Endothelial cell of umbilical vein (primary cell): ENCODE measurements around the gene NPTN. TPM values are rescaled to one million over a fixed set of nuclear protein-coding genes. Genes with fewer than 3 reads are reported as not detected.

ENCODE experiments used
- BruUV-seq: library from RNA; stranded (reverse); fragments of 400-500 nt; replicated peaks from 2 replicates; lab custom pipeline; 2021; lab: Mats Ljungman, UMichigan
- CTCF ChIA-PET: fragments of 300-600, 350-600 bp; sonication (Branson Sonifier 250); formaldehyde crosslinking; loops from one replicate; lab custom pipeline; 2021; ENCODE audit warnings: antibody characterized with exemption, inconsistent platforms; lab: Charles Lee
- POLR2A ChIA-PET: fragments of 300-600, 350-600 bp; sonication (Branson Sonifier 250); formaldehyde crosslinking; loops from one replicate; lab custom pipeline; 2021; ENCODE audit warnings: antibody characterized with exemption, inconsistent platforms; lab: Charles Lee
- DNase-seq: peaks from one replicate; pipeline ENCODE4 v3.0.0-alpha.2; 2011; ENCODE audit warnings: low read depth, low spot score
- FAIRE-seq: peaks from 2 replicates; lab custom pipeline; 2011; peaks lifted over from hg19 to GRCh38; lab: Jason Lieb, UNC
- H2AFZ ChIP-seq: 2 replicates; pipeline ENCODE4 v1.6.0; 2012; ENCODE audit warnings: low read depth, low read length, control low read depth, inconsistent platforms
- H3K27ac ChIP-seq: 2 replicates; pipeline ENCODE4 v1.5.1; 2011; ENCODE audit warnings: low read depth, mild to moderate bottlenecking, control low read depth, low read length, moderate library complexity; ENCODE audit not compliant: insufficient read depth
- H3K27me3 ChIP-seq, 2 experiments: 2 replicates each; pipeline versions ENCODE4 v1.6.0 to v1.6.1; 2011; ENCODE audit warnings: low read length in 2 of 2, mixed read lengths in 1 of 2; ENCODE audit not compliant: control insufficient read depth in 2 of 2, insufficient read depth in 2 of 2
- H3K36me3 ChIP-seq, 2 experiments: 2 replicates in 1 of 2; 3 replicates in 1 of 2; pipeline ENCODE4 v1.5.1; 2011; ENCODE audit warnings: low read length in 2 of 2, mild to moderate bottlenecking in 1 of 2, moderate library complexity in 1 of 2; ENCODE audit not compliant: control insufficient read depth in 2 of 2, insufficient read depth in 2 of 2; ENCODE audit errors: extremely low read depth in 1 of 2
- H3K4me1 ChIP-seq: 3 replicates; pipeline ENCODE4 v1.5.1; 2011; ENCODE audit warnings: mild to moderate bottlenecking, low read length; ENCODE audit not compliant: control insufficient read depth, insufficient read depth; ENCODE audit errors: extremely low read depth
- H3K4me2 ChIP-seq: 2 replicates; pipeline ENCODE4 v1.6.1; 2011; ENCODE audit warnings: low read length, control low read depth, mixed read lengths; ENCODE audit not compliant: insufficient read depth
- H3K4me3 ChIP-seq, 3 experiments: fragments of 200-600 bp in 1 of 3; sonication (generic), shearing (Covaris generic) in 1 of 3; replicated peaks in 1 of 3; 2 replicates each; pipeline ENCODE4 v1.5.1; 2011 to 2016; ENCODE audit warnings: control low read depth in 3 of 3, low read length in 3 of 3, mild to moderate bottlenecking in 2 of 3, inconsistent platforms in 1 of 3, low read depth in 1 of 3, moderate library complexity in 1 of 3; ENCODE audit not compliant: insufficient read depth in 1 of 3
- H3K79me2 ChIP-seq: 2 replicates; pipeline ENCODE4 v1.6.0; 2012; ENCODE audit warnings: low read length, inconsistent platforms; ENCODE audit not compliant: control insufficient read depth, insufficient read depth
- H3K9ac ChIP-seq: replicated peaks from 2 replicates; pipeline ENCODE3; 2011; ENCODE audit warnings: low read length, control low read depth; ENCODE audit not compliant: insufficient read depth; ENCODE audit errors: extremely low read depth
- H3K9me1 ChIP-seq: replicated peaks from 3 replicates; pipeline ENCODE4 v1.6.0; 2011; ENCODE audit warnings: mild to moderate bottlenecking, low read length; ENCODE audit not compliant: control insufficient read depth, insufficient read depth; ENCODE audit errors: extremely low read depth
- H3K9me3 ChIP-seq: replicated peaks from 2 replicates; pipeline ENCODE4 v1.5.1; 2012; ENCODE audit warnings: low read length, inconsistent platforms; ENCODE audit not compliant: control insufficient read depth, insufficient read depth
- H4K20me1 ChIP-seq: replicated peaks from 2 replicates; pipeline ENCODE3; 2011; ENCODE audit warnings: mild to moderate bottlenecking, low read length; ENCODE audit not compliant: control insufficient read depth, insufficient read depth; ENCODE audit errors: extremely low read depth
- CTCF ChIP-seq, 2 donors: IDR thresholded peaks; 1 replicate in 1 of 2; 2 replicates in 1 of 2; pipeline ENCODE4 v1.5.1; 2011; ENCODE audit warnings: low read length in 2 of 2, mild to moderate bottlenecking in 2 of 2, moderate library complexity in 2 of 2, control low read depth in 1 of 2, inconsistent platforms in 1 of 2, low read depth in 1 of 2; ENCODE audit not compliant: insufficient read depth in 1 of 2; ENCODE audit errors: extremely low read depth in 1 of 2
- EZH2 ChIP-seq: IDR thresholded peaks from 2 replicates; pipeline ENCODE4 v1.6.1; 2012; ENCODE audit warnings: borderline replicate concordance, low read depth, mild to moderate bottlenecking, moderate library complexity, low read length, inconsistent platforms; ENCODE audit not compliant: severe bottlenecking
- FOS ChIP-seq: IDR thresholded peaks from 2 replicates; pipeline ENCODE4 v1.6.1; 2011; ENCODE audit warnings: mild to moderate bottlenecking, low read length, moderate library complexity, borderline replicate concordance; ENCODE audit not compliant: insufficient read depth
- GATA2 ChIP-seq: IDR thresholded peaks from 2 replicates; pipeline ENCODE4 v1.7.0; 2011; ENCODE audit warnings: low read depth, mild to moderate bottlenecking, moderate library complexity, mixed read lengths, low read length; ENCODE audit not compliant: insufficient read length, insufficient read depth
- JUN ChIP-seq: IDR thresholded peaks from 2 replicates; pipeline ENCODE4 v1.6.1; 2011; ENCODE audit warnings: borderline replicate concordance, low read depth; ENCODE audit not compliant: insufficient read length, insufficient read depth
- MAX ChIP-seq: IDR thresholded peaks from 2 replicates; pipeline ENCODE4 v1.6.1; 2011; ENCODE audit not compliant: insufficient read depth, insufficient read length
- MYC ChIP-seq: IDR thresholded peaks from one replicate; pipeline ENCODE4 v1.6.1; 2011; ENCODE audit warnings: mild to moderate bottlenecking, low read depth, low read length
- POLR2A ChIP-seq: IDR thresholded peaks from 2 replicates; pipeline ENCODE4 v1.6.1; 2012; ENCODE audit warnings: low read depth, mild to moderate bottlenecking, control low read depth, low read length
- POLR2AphosphoS5 ChIP-seq: IDR thresholded peaks from 2 replicates; pipeline ENCODE4 v1.6.1; 2012; ENCODE audit warnings: low read depth, mild to moderate bottlenecking, control low read depth, low read length, moderate library complexity; ENCODE audit not compliant: insufficient read depth
- dilution Hi-C: fragments of 300-500 bp; cut with MboI; formaldehyde crosslinking; loops from one replicate; pipeline ENCODE4 v1.15.0; 2019; ENCODE audit warnings: low sequenced_read_pairs; ENCODE audit not compliant: extremely low pct_ligation_motif_present
- intact Hi-C: fragments of 100-400 bp; cut with micrococcal nuclease; formaldehyde crosslinking; loops from one replicate; pipeline ENCODE4 v1.10.0; 2022
- polyA plus RNA-seq, 4 experiments: library from polyadenylated mRNA; depleted of rRNA in 3 of 4; stranded (reverse) in 3 of 4; unstranded in 1 of 4; fragments of >200 nt; gene quantifications; 2 replicates each; pipeline versions ENCODE4 v1.2.1 to v1.2.3, GENCODE V29; 2011 to 2012; ENCODE audit warnings: missing spikeins in 1 of 4
- total RNA-seq: library from RNA; stranded (reverse); gene quantifications from 2 replicates; pipeline ENCODE4 v1.2.3, GENCODE V29; 2021

The NPTN gene
- total and polyA plus RNA-seq, 2 donors (not counting 3 experiments of a cell fraction or from before 2014, with no cell fraction given) = 77.4 to 81.3 TPM

- Histone ChIP-seq H3K27ac (no peak overlapping the region), H3K4me3 (no peak overlapping the region), H2AFZ (no peak overlapping the region), H3K79me2 (peaks cover 84% of the 10 kb centered on the region), H3K27me3 (no peaks in the 10 kb centered on the region), H3K9me1 (no peaks in the 10 kb centered on the region), H3K36me3 (no peaks in the 10 kb centered on the region), H3K4me2 (no peak overlapping the region), H3K9ac (no peak overlapping the region), H3K9me3 (no peaks in the 10 kb centered on the region), H4K20me1 (peaks cover 13% of the 10 kb centered on the region), H3K4me1 (peaks cover 39% of the 10 kb centered on the region)
- dilution Hi-C loops = no loop called here
- DNase-seq (no peak), FAIRE-seq (no peak)
- BruUV-seq = no TSS peak
- ChIA-PET CTCF (interaction anchor here (2.9 kb wide), 1 partner anchor 32 kb away, joined by 16 read pairs; no protein-coding TSS in a partner anchor), POLR2A (no interaction called here)
- no peak for TF ChIP-seq GATA2
- no peak for TF ChIP-seq CTCF (IDR thresholded peaks at IDR 0.05; ENCODE audit: extremely low read depth in 1 of 2, insufficient read depth in 1 of 2, low read depth in 1 of 2, low read length in 2 of 2)
- TF ChIP-seq MYC = no peak
- no peak for TF ChIP-seq EZH2
- TF ChIP-seq FOS = no peak
- no peak for TF ChIP-seq POLR2A
- no peak for TF ChIP-seq MAX
- TF ChIP-seq POLR2AphosphoS5 = no peak
- TF ChIP-seq JUN = no peak
- intact Hi-C loops = no loop called here
Observed at GRCh38 chr15:73604477-73604876, 28.7 kb downstream of the NPTN start.
